ENCODE measurements around the gene DOCK2.

Gene DOCK2

GRCh38 chr5:169777159-169777558 is 140.1 kb downstream of the DOCK2 start:
- no peak overlapping the region for H3K4me3 ChIP-seq (ENCODE audit: low read depth, low read length)
- TF ChIP-seq CTCF (IDR thresholded peaks at IDR 0.05; ENCODE audit: low read depth, low read length): no peak

GRCh38 chr5:169778622-169779596 is 141.8 kb downstream of the DOCK2 start:
- no peak overlapping the region for H3K4me3 ChIP-seq (ENCODE audit: low read depth, low read length)
- no peak for TF ChIP-seq CTCF (IDR thresholded peaks at IDR 0.05; ENCODE audit: low read depth, low read length)

GRCh38 chr5:169781420-169782345 is 144.6 kb downstream of the DOCK2 start:
- TF ChIP-seq CTCF (IDR thresholded peaks at IDR 0.05; ENCODE audit: low read depth, low read length): no peak
- H3K4me3 ChIP-seq (ENCODE audit: low read depth, low read length): no peak overlapping the region

GRCh38 chr5:169785771-169786618 is 148.9 kb downstream of the DOCK2 start:
- no peak overlapping the region for H3K4me3 ChIP-seq (ENCODE audit: low read depth, low read length)
- no peak for TF ChIP-seq CTCF (IDR thresholded peaks at IDR 0.05; ENCODE audit: low read depth, low read length)

- no peak for TF ChIP-seq CTCF (IDR thresholded peaks at IDR 0.05; ENCODE audit: low read depth, low read length)
- H3K4me3 ChIP-seq (ENCODE audit: low read depth, low read length): no peak overlapping the region
Observed at GRCh38 chr5:169788168-169788567, 151.1 kb downstream of the DOCK2 start.

GRCh38 chr5:169789417-169789940 is 152.4 kb downstream of the DOCK2 start:
- H3K4me3 ChIP-seq (ENCODE audit: low read depth, low read length): no peak overlapping the region
- TF ChIP-seq CTCF (IDR thresholded peaks at IDR 0.05; ENCODE audit: low read depth, low read length): no peak
